ENCODE measurements around the gene PANK3.
"Not testable (repeated sequence)": the region's sequence is repeated elsewhere in the genome, so short reads cannot be mapped to it uniquely, and the experiment has no call there.

Gene PANK3

DNA sequence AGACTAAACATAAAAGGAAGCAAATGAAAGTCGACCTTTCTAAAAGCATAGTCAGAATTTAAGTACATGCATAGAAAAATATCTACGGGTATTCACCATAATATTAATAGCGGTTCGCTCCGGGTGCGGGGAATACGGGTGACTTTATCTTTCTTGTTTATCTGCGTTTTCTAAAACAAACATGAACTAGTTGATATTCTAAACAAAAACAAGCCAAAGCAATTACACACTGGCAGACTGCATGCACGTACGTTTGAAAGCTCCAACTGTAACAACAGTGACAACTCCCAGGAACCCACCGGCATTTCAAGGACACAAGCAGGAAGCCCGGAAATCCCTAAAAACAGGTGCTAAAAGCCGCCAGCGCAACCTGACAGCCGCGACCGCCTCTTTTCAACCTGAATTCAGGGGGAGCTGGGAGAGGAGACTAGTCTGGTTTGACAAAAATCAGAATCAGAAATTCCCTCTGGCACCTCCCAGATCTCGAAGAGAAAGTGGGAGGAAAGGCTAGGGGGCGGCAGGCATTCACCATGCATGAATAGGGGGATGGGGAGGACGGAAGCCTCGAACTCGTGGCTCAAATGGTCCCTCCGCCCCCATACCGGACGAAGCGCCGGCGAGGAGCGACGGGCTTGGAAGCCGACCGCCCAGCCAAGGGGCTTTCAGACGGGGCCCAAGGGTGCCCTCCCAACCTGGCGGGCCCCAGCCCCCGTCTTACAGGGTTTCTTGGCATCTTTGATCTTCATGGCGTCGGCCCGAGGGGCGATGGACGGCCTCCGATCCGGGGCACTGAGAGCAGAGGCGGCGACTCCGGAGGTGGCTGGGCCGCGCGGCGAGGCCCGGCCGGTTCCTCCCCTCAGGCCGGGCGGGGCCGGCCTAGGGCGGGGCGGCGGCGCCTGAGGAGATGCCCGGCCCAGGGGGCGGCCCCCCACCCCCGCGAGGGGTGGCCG lies at the start of gene PANK3:
Gene PANK3, minus strand, starts transcription at position 831 of the 950 bp plus-strand sequence. Its CDS starts 85 bp downstream, at position 746.
- no peak for DNase-seq

DNA sequence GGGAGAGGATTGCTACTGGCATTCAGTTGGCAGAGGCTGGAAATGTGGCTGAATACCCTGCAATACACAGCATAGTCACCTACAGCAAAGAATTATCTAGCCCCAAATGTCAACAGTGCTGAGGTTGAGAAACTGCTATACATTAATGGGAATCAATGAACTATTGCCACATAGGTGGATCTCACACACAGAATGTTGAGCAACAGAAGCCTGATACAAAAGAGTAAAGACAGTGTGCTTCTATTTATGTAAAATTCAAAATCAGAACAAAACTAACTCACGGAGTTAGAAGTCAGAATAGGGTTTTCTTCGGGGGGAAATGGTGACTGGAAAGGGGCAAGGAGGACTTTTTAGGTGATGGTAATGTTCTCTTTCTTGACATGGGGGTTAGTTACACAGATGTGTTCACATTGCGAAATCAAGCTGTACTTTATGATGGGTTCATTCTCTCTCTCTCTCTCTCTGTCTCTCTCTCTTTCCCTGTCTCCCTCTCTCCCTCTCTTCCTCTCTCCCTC lies 45.7 kb upstream of the PANK3 start:
- DNase-seq: no peak

DNA sequence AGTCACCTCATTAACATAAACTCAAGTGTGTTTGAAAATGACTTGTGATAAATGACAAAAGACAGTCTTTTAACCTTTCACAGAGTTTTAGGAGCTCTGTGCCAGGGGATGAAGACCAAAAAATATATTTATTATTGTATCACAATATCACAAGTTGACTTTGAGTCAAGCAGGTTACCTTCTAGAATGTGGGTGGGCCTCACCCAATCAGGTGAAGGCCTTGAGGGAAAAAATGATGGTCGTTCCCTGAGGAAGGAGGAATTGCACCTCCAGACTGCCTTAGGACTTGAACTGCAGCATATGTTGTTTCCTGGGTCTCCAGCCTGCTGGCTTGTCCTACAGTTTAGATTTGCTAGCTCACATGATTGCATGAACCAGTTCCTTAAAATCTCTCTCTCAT lies 41.6 kb upstream of the PANK3 start:
- DNase-seq: no peak

DNA sequence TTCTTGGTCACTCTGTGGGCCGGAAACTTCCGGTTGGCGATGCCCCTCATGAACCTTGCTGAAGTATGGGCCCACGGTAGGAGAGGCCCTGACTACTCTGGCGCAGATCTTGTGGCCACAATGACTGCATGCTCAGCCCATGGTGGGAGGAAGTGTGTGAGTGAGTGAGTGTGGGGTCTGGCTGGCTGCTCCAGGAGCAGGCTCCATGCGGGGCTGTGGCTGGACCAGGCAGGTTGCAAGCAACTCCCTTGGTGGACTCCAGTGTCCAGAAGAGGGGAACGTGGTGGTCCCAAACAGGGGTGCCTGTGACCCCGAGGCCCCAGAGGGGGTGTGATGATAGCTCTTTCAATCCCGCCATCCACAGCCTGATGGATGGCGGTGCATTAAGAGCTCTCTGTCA lies 35.5 kb upstream of the PANK3 start:
- no peak for DNase-seq

DNA sequence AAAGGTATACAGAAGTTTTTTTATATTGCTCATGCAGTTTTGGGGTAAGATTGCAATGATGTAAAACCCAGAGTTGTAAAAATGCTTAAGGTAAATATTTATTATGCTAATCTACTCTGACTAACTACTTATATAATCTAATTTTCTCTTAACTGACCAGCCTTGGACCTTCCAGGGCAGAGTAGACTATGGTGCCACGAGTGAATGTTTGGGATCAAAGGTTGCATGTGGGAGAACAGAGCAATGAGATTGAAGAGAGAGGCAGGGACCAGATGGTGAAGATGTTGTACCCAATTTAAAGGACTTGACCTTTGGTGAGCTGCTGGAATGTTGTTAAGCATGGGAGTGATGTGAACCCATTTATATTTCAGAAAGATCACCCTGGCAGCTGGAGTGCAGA lies 34.8 kb upstream of the PANK3 start:
- no peak for DNase-seq

DNA sequence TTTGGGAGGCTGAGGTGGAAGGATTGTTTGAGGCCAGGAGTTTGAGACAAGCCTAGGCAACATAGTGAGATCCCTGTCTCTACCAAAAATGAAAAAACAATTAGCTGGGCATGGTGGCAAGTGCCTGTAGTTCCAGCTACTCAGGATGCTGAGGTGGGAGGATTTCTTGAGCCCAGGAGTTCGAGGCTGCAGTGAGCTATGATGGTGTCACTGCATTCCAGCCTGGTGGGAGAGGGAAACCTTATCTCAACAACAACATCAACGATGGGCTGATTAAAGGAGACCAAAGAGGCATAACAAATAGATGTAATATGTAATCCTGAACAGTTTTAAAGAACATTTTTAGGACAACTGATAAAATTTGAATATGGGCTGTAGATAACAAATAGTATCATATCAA lies 34.2 kb upstream of the PANK3 start:
- DNase-seq: no peak

DNA sequence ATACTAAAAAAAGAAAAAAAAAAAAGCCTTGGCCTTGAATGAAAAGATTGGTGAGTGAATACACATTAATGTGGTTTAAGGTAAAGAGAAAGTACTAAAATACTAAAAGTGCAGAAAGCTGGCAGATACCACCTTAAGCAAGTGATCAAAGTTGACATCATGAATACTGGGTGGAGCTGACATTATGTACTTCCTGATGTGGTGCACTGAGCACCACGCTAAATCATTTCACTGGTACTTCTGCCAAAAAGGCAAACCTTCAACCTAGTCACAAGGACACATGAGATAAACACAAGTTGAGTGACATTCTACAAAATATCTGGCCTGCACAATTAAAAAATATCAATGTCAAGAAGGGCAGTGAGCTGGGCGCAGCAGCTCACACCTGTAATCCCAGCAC lies 33.8 kb upstream of the PANK3 start:
- DNase-seq: no peak

DNA sequence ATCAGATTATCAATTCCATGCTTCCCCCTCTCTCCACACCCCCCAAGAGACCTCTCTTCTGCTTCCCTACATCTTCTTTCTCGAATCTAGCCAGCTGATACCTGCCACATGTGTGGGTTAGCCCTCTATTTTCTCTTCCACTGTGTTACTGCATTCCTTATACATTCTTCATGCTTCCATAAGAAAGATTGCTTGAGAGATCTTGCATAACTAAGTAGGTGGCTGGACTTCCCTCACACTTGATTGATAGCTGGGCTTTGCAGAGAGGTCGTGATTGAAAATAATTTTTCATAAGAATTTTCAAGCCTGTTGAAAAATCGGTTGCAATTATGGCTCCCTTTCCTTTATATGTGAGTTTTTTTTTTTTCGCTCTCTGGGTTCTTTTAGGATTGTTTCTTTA lies 33.0 kb upstream of the PANK3 start:
- DNase-seq: no peak

DNA sequence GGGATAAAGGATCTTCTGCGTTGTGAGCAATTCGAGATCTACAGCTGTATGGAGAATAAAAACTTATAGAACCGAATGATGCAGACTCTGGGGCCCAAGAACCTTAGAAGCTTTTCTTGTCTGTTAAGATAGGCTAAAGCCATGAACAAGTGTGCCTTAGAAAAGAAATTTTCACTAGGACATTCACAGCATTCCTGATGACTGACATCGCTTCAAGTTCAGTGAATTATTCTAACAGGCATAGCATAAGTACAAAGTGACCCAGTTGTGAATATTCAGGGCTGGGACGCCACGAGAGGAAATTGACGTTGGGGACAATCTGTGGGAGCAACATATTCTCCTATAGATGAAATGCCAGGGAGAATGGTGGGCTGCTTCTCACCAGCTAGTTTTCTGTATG lies 32.0 kb upstream of the PANK3 start:
- no peak for DNase-seq

DNA sequence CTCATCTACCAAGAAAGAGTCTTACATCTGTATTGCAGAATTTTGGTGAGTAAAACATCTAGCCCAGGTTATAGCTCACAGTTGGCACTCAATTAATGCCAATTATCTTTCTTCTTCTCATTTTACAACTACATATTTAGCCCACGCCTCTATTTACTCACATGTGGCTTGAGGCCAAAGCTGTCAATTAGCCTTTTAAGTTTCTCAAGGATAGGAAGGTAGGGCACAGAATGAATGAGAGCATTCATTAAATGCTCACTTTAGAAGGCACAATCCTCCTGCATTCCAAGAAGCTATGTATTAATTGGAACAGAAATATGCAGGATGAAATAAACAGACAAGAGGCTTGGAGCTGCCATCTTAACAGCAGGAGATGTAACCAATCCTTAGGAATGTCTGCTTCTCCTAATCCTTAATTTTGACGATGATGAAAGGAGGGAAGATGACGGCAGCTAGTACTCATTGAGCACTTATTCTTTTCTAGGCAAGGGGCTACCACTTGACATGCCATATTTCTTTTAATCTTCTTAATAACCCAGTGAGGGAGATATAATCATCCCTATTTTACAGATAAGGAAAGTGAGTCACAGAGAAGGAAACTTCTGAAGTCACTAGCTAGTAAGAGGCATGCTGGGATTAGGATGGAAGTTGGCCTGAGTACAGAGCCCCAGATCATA lies 30.8 kb upstream of the PANK3 start:
- no peak for DNase-seq

DNA sequence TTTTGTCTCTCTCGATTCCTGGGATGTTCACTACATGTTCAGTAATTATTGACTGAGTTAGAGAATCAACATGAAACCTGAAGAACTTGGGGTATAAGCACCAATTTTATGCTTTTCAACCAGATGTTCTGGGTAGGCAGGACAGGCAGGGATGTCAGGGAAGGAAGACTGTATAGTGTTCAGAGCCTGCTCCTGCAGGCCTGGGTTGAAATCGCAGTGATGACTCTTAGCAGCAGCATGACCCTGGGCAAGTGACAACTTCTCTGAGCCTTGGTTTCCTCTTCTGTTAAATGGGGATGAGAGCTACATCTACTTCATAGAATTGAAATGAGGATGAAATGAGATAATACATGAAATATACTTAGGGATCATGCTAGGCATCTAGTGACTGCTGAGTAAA lies 29.7 kb upstream of the PANK3 start:
- no peak for DNase-seq

DNA sequence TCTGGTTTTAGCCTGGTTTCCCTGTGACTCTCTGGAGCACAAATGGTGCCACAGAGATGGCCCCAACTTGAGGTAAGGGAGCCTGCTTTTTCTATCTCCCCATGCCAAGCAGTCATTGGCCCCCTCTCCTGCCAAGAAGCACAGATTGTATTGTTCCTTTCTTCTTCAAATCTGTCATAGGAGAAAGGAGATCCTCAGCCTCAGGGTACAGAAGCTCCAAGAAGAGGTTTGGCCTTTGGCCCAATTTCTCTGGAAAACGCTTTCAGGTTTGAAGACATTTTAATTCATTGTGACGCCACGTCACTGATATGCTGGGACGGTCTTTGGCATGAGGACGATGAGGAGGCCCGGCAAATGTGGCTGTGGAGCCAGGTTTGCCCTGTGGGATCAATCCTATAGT lies 29.2 kb upstream of the PANK3 start:
- no peak for DNase-seq

DNA sequence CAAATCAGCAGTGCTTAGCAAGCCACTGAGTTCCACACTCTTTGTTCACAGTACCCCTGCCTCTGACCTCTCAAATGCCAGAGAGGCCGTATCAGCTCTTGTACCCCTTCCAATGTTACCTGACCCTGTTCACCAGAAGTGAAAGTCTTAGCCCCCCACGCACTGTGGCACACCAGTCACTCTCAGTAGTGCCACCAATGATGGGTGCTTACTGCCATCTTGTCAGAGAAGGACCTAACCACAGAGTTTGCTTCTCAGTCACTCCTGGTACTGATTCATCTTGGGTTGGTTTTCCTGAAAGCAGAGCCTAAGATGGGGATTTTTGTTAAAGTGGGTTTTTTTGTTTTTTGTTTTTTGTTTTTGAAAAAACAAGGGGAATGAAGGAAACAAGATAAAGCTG lies 28.8 kb upstream of the PANK3 start:
- no peak for DNase-seq

DNA sequence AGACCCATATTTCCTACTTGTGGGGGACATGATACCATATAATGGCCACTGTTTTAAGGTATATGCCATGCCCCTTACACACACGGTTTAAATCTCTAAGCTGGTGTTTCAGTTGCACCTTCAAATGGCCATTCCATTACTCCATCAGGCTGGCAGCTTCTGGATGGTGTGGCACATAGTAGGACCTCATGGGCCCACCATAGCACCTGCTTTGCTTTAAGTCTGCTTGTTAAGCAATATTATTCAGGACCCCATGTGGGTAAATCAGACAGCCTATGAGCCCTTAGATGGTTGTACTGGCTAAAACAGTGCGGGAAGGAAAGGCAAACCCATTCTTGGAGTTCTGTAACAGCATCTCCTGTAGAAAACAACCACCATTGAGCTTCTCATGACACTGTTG lies 27.4 kb upstream of the PANK3 start:
- no peak for DNase-seq

DNA sequence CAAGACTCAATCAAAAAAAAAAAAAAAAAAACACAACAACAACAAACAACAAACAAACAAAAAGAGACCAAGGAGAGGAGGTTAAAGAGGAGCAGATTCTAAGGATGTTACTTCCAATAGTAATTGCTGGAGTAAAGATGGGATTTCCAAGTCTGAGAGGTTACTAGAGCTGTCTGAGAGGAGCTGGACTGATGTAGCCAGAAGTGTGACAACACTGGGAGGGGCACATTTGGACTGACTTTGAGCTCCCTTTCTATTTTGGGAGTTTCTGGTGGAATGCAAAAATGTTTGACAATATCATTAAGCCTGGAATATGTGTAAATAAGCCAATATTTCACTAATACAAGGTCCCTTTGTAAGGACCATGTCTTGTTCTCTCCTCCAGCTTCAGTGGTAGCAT lies 25.3 kb upstream of the PANK3 start:
- DNase-seq: no peak

DNA sequence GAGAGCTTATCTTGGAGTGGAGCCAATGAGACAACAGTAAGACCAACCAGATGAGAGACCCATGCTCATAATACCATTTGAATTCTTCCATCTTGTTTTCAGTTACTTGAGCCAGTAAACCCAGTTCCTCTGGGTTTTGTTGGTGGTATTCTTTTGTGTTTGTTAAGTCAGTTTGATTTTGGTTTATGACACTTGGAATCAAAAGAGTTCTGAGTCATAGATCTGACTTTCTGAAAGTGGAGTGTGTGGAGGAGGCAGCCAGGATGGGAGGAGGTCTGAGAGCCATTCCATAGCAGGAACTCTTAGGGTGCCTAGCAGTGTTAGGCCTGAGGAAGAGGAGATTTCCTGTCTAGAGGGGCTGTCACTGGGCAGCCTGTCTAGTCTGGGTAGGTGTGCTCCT lies 24.6 kb upstream of the PANK3 start:
- no peak for DNase-seq

DNA sequence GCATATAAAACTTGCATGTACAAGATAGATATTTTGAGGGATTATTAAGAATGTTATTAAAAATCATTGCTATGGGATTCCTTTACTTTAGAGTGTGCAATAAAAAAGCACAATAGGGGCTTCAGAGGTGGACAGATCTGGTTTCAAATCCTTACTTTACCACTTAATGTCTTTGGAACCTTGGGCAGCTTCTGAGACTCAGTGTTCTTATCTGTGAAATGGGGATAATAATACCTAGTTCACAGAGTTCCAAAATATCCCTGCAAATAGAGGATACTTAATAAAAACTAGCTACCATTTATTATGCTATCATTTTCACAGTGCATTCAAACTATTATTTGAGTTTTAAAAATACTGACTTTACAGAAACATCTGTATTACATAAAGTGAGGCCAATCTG lies 23.3 kb upstream of the PANK3 start:
- DNase-seq: no peak

DNA sequence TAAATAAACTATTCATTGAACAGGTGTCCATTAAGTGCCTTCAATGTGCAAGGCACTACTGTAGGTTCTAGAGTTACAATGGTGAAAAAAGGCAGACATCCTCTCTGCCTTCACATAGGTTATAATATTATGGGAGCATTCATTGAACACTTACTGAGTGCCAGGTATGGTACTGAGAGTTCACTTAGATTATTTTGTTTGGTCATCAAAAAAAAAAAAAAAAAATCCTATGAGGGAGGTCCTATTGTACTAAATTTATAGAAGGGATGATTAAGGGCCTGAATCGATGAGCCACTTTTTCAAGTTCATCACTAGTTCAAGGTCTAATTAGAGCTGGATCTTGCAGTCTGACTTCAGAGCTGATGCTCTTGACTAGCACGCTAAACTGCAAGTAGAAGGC lies 22.8 kb upstream of the PANK3 start:
- no peak for DNase-seq

DNA sequence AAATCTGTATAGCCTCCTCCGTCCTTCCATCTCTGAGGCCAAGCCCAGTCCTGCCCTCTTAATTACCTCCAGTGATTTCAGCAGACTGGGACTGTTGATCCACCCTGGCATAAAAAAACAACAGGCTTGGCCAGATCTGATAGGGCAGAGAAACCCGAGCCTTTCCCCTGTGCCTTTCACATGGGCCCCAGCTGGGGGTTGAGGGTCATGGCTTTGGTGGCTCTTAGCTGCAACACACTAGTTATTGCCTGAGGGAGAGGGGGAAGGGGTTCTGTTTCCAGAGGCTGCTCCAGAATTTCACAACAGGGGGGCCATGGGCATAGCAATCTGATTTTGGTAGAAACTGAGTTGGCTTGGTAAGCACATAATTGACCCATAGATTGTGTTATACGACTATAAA lies 21.2 kb upstream of the PANK3 start:
- DNase-seq: no peak

DNA sequence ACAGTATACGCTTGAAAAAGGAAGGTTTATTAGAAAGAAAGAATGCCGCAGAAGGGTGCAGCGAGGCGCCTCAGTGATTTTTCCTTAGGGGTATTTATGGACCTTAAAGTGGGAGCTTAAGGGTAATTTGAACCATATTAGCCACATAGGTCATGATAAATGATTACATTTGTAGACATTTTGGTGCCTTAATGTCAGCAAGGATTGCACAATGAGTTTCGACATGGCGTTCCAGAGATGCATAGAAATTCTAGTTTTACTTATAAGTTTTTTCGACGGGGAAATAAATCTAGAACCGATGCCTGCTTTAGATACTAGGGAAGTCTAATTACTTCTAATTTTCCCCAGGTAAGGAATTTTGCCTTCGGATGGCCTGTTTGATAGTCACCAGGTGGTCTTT lies 20.7 kb upstream of the PANK3 start:
- DNase-seq: no peak

DNA sequence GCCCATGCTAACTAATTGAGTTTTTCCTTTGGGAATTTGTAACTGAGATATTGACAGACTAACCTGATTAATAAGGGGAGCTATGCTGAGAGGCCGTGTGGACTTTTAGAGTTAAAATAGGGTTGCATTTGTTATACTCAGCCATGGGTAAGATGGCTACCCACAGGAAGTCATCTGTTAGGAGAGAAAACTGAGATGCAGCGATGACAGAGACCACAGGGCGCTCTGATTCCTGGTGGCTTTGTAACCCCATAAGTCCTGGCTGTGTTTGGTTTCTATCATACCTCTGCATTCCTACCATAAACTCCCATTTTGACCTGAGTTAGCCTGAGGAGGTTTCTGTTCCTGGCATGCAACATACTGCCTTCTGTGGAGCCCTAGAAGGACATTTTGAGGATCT lies 19.5 kb upstream of the PANK3 start:
- DNase-seq: no peak

DNA sequence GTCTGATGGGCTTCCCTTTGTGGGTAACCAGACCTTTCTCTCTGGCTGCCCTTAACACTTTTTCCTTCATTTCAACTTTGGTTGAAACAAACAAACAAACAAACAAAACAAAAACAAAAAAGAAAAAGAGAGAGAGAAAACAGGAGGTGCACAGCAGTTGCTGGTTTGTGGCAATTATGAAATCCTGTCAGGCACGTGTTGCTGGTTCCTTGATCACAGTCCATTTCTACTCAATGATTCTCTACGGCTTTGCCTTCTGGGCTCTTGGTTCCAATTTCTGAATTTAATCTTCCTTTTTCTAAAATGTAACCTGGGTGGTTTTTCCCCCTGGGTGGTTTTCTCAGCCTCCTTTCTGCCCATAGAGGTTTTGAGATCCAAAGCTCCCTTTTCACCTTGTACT lies 17.8 kb upstream of the PANK3 start:
- no peak for DNase-seq

DNA sequence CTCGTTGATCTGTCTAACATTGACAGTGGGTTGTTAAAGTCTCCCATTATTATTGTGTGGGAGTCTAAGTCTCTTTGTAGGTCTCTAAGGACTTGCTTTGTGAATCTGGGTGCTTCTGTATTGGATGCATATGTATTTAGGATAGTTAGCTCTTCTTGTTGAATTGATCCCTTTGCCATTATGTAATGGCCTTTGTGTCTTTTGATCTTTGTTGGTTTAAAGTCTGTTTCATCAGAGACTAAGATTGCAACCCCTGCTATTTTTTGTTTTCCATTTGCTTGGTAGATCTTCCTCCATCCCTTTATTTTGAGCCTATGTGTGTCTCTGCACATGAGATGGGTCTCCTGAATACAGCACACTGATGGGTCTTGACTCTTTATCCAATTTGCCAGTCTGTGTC lies 17.0 kb upstream of the PANK3 start:
- not testable (repeated sequence) for DNase-seq

DNA sequence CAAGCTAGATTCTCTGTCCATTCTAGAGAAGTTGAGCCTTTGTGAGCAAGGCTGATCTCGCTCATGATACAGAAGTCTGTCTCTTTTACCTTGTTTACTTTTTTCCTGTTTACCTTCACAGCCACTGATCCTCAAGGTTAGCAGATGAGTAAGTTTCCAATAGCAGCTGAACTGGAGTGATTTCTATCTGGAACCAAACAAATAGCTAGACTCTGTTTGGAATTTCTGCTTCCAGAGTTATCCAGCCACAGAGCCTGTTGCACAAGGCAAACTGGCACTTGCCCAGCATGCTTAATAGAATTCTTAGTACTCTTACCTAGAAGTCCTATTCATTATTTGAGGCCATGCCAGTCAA lies 12.8 kb upstream of the PANK3 start:
- no peak for DNase-seq

Measured in SHP77 treated with DMSO at 0.1 percent for 48 hours (cell line).